HCT116 (cell line): ENCODE results near the gene LMOD1. TPM values are rescaled to one million over a fixed set of nuclear protein-coding genes. Genes with fewer than 3 reads are reported as not detected.

ENCODE experiments used
- ATAC-seq: fragments of 200-7000 bp; cut with Tn5 transposase; 2 replicates; pipeline ENCODE4 v1.9.1; 2020; ENCODE audit warnings: mild to moderate bottlenecking, moderate library complexity
- BruUV-seq: library from RNA; stranded (reverse); fragments of 400-500 nt; replicated peaks from 2 replicates; lab custom pipeline; 2021; lab: Mats Ljungman, UMichigan
- CTCF ChIA-PET: fragments of 300-600 bp; sonication (Branson Sonifier 250); formaldehyde crosslinking; loops from one replicate; lab custom pipeline; 2021; ENCODE audit warnings: antibody characterized with exemption; lab: Charles Lee
- POLR2A ChIA-PET: fragments of 300-600, 350-600 bp; sonication (Branson Sonifier 250); formaldehyde crosslinking; loops from one replicate; lab custom pipeline; 2021; ENCODE audit warnings: antibody characterized with exemption; lab: Charles Lee
- RAD21 ChIA-PET, 2 experiments: fragments of 300-600 bp; sonication (Branson Sonifier 250); formaldehyde crosslinking; loops; one replicate each; lab custom pipeline; 2023; ENCODE audit warnings: low total read pairs in 2 of 2; ENCODE audit not compliant: uncharacterized antibody in 2 of 2, unreplicated experiment in 2 of 2, low non-redundant PET in 1 of 2; lab: Charles Lee
- DNase-seq: peaks from one replicate; pipeline ENCODE4 v3.0.0-alpha.2; 2010; ENCODE audit warnings: low read depth, low spot score
- H2AFZ ChIP-seq: fragments of 200-600 bp; shearing (Covaris generic), sonication (generic); 2 replicates; pipeline ENCODE4 v1.6.1; 2017; ENCODE audit warnings: low read depth, mixed run types, mixed read lengths, antibody characterized with exemption, low read length; ENCODE audit not compliant: poor library complexity, severe bottlenecking
- H3K27ac ChIP-seq: 2 replicates; pipeline ENCODE4 v1.5.1; 2012; ENCODE audit warnings: low read depth, low read length
- H3K27me3 ChIP-seq: fragments of 200-600 bp; sonication (generic); 2 replicates; pipeline ENCODE4 v1.6.1; 2016; ENCODE audit warnings: mixed run types, low read length, mixed read lengths; ENCODE audit not compliant: insufficient read depth
- H3K36me3 ChIP-seq, 2 experiments: fragments of 200-500 bp in 1 of 2; fragments of 200-600 bp in 1 of 2; sonication (Bioruptor generic) in 1 of 2; sonication (generic) in 1 of 2; 2 replicates each; pipeline versions ENCODE4 v1.5.1 to v1.6.1; 2014 to 2016; ENCODE audit warnings: low read length in 2 of 2, inconsistent platforms in 1 of 2, mixed read lengths in 1 of 2, mixed run types in 1 of 2; ENCODE audit not compliant: insufficient read depth in 2 of 2, control insufficient read depth in 1 of 2
- H3K4me1 ChIP-seq, 2 experiments: fragments of 200-600 bp in 1 of 2; sonication (generic) in 1 of 2; 2 replicates each; pipeline versions ENCODE4 v1.5.1 to v1.6.1; 2012 to 2017; ENCODE audit warnings: low read length in 2 of 2, inconsistent platforms in 1 of 2, mild to moderate bottlenecking in 1 of 2, mixed read lengths in 1 of 2, mixed run types in 1 of 2, moderate library complexity in 1 of 2; ENCODE audit not compliant: insufficient read depth in 2 of 2, control insufficient read depth in 1 of 2
- H3K4me2 ChIP-seq: fragments of 200-600 bp; sonication (generic); 2 replicates; pipeline ENCODE4 v1.6.1; 2017; ENCODE audit warnings: mixed run types, low read length, mixed read lengths
- H3K4me3 ChIP-seq, 2 experiments: fragments of 200-600 bp in 1 of 2; sonication (generic) in 1 of 2; replicated peaks in 1 of 2; 2 replicates each; pipeline ENCODE4 v1.5.1; 2011 to 2016; ENCODE audit warnings: low read length in 2 of 2, control low read depth in 1 of 2, low read depth in 1 of 2, mild to moderate bottlenecking in 1 of 2, mixed read lengths in 1 of 2, mixed run types in 1 of 2
- H3K79me2 ChIP-seq: fragments of 200-600 bp; sonication (generic); 2 replicates; pipeline ENCODE4 v1.6.1; 2017; ENCODE audit warnings: mild to moderate bottlenecking, mixed run types, low read length, moderate library complexity, mixed read lengths; ENCODE audit not compliant: insufficient read depth
- H3K9ac ChIP-seq: fragments of 200-600 bp; sonication (generic); 2 replicates; pipeline ENCODE4 v1.6.1; 2016; ENCODE audit warnings: low read length, mixed read lengths
- H3K9me2 ChIP-seq: fragments of 200-600 bp; sonication (generic), shearing (Covaris generic); 2 replicates; pipeline ENCODE4 v1.6.1; 2017; ENCODE audit warnings: mixed run types, mild to moderate bottlenecking, moderate library complexity; ENCODE audit not compliant: insufficient read depth
- H3K9me3 ChIP-seq, 2 experiments: fragments of 200-500 bp in 1 of 2; fragments of 200-600 bp in 1 of 2; sonication (Bioruptor generic) in 1 of 2; sonication (generic) in 1 of 2; 2 replicates each; pipeline ENCODE4 v1.6.1; 2014 to 2017; ENCODE audit warnings: low read length in 2 of 2, mixed read lengths in 2 of 2, inconsistent platforms in 1 of 2, low read depth in 1 of 2, mild to moderate bottlenecking in 1 of 2, mixed run types in 1 of 2, moderate library complexity in 1 of 2; ENCODE audit not compliant: control insufficient read depth in 1 of 2, insufficient read depth in 1 of 2
- H4K20me1 ChIP-seq: fragments of 200-600 bp; sonication (generic), shearing (Covaris generic); 2 replicates; pipeline ENCODE4 v1.6.1; 2017; ENCODE audit warnings: mixed run types, mild to moderate bottlenecking, moderate library complexity; ENCODE audit not compliant: insufficient read depth
- CTCF ChIP-seq, 3 experiments: fragments of 200-600 bp in 1 of 3; sonication (generic) in 1 of 3; IDR thresholded peaks in 2 of 3; conservative IDR thresholded peaks in 1 of 3; 2 replicates each; pipeline ENCODE4 v1.5.1; 2012 to 2017; ENCODE audit warnings: low read depth in 2 of 3, low read length in 2 of 3, antibody characterized with exemption in 1 of 3, borderline replicate concordance in 1 of 3, control low read depth in 1 of 3, mild to moderate bottlenecking in 1 of 3, mixed read lengths in 1 of 3, mixed run types in 1 of 3, moderate library complexity in 1 of 3; ENCODE audit not compliant: insufficient read depth in 1 of 3
- EGR1 ChIP-seq: IDR thresholded peaks from 2 replicates; pipeline ENCODE4 v1.6.1; 2012; ENCODE audit warnings: low read depth
- EZH2 ChIP-seq: fragments of 200-600 bp; sonication (generic); IDR thresholded peaks from 2 replicates; pipeline ENCODE4 v1.6.1; 2017; ENCODE audit warnings: antibody characterized with exemption, mixed run types
- FOSL1 ChIP-seq: IDR thresholded peaks from 2 replicates; pipeline ENCODE4 v1.6.1; 2012; ENCODE audit warnings: low read depth
- JUND ChIP-seq: IDR thresholded peaks from 2 replicates; pipeline ENCODE4 v1.6.1; 2012
- POLR2AphosphoS5 ChIP-seq: IDR thresholded peaks from 2 replicates; pipeline ENCODE4 v1.6.1; 2011; ENCODE audit warnings: mild to moderate bottlenecking, low read depth, low read length, moderate library complexity
- RAD21 ChIP-seq: IDR thresholded peaks from 2 replicates; pipeline ENCODE4 v1.6.1; 2012; ENCODE audit warnings: low read depth, mild to moderate bottlenecking
- SP1 ChIP-seq: IDR thresholded peaks from 2 replicates; pipeline ENCODE4 v1.6.1; 2012; ENCODE audit warnings: low read depth
- SRF ChIP-seq: IDR thresholded peaks from 2 replicates; pipeline ENCODE4 v1.6.1; 2012; ENCODE audit warnings: low read depth
- TCF7L2 ChIP-seq: IDR thresholded peaks from 2 replicates; pipeline ENCODE4 v1.7.0; 2011; ENCODE audit warnings: borderline replicate concordance, inconsistent platforms; ENCODE audit not compliant: insufficient read depth, insufficient read length; ENCODE audit errors: extremely low read depth
- YY1 ChIP-seq: IDR thresholded peaks from 2 replicates; pipeline ENCODE4 v1.6.1; 2011; ENCODE audit warnings: low read length, low read depth, moderate library complexity, mild to moderate bottlenecking; ENCODE audit not compliant: insufficient replicate concordance; ENCODE audit errors: extremely low read depth
- ZFX ChIP-seq: fragments of 450-650 bp; IDR thresholded peaks from 2 replicates; pipeline ENCODE4 v1.6.1; 2017
- ZNF274 ChIP-seq: fragments of 200-500 bp; sonication (Bioruptor generic); IDR thresholded peaks from 2 replicates; pipeline ENCODE4 v1.6.1; 2014; ENCODE audit warnings: mild to moderate bottlenecking, low read depth, low read length, inconsistent platforms
- intact Hi-C: fragments of 100-400 bp; cut with micrococcal nuclease; formaldehyde crosslinking; loops from 2 replicates; pipeline ENCODE4 v1.10.0; 2022
- total RNA-seq: library from RNA; stranded (reverse); gene quantifications from one replicate; pipeline ENCODE4 v1.2.1, GENCODE V29; 2021; ENCODE audit not compliant: unreplicated experiment
- TF ChIP-seq, protein P1 (sequence below): IDR thresholded peaks from 2 replicates; pipeline ENCODE4 v1.6.1; 2011; ENCODE audit warnings: mild to moderate bottlenecking, low read length, moderate library complexity; ENCODE audit not compliant: insufficient replicate concordance; ENCODE audit errors: extremely low read depth
- TF ChIP-seq, protein P2 (sequence below): IDR thresholded peaks from 2 replicates; pipeline ENCODE4 v1.6.1; 2012
- TF ChIP-seq, protein P3 (sequence below): IDR thresholded peaks from 2 replicates; pipeline ENCODE4 v1.6.1; 2012

LMOD1 gene
- total RNA-seq, 1 experiment from 2014 or later: 0.12 TPM

DNA sequence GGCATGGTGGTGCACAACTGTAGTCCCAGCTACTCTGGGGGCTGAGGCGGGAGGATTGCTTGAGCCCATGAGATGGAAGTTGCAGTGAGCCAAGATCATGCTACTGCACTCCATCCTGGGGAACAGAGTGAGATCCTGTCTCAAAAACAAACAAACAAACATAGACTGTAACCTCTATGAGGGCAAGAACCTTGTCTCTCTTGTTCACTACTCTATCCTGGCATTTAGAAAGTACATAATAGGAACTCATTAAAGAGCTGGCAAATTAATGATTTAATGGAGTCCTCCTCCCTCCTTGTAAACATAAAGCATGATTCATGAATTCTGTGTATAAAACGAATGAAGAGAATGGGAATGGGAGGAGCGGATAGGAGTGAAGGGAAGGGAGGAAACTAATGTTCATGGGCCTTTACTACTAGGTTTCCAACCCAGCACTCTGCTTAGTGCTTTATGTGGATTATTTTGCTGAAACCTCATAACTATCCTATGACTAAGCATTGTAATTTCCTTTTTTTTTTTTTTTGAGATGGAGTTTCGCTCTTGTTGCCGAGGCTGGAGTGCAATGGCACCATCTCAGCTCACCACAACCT is 8.6 kb downstream of the LMOD1 start:
- Histone ChIP-seq H3K27ac (no peak overlapping the region), H3K79me2 (no peaks in the 10 kb centered on the region), H2AFZ (no peak overlapping the region), H3K4me2 (no peak overlapping the region; the same call in 1 of the 2 replicates), H3K36me3 (no peaks in the 10 kb centered on the region), H3K4me1 (peaks cover 9 to 20% of the 10 kb centered on the region in 2 experiments; a peak in 3 of 4 replicates), H3K4me3 (no peak overlapping the region), H4K20me1 (no peaks in the 10 kb centered on the region), H3K27me3 (no peaks in the 10 kb centered on the region), H3K9me3 (no peaks in the 10 kb centered on the region)
- BruUV-seq: no TSS peak
- intact Hi-C loops: no loop called here
- ChIA-PET POLR2A (no interaction called here), RAD21 (no interaction called here), CTCF (no interaction called here)
- ATAC-seq: no peak
- TF ChIP-seq, protein P1, sequence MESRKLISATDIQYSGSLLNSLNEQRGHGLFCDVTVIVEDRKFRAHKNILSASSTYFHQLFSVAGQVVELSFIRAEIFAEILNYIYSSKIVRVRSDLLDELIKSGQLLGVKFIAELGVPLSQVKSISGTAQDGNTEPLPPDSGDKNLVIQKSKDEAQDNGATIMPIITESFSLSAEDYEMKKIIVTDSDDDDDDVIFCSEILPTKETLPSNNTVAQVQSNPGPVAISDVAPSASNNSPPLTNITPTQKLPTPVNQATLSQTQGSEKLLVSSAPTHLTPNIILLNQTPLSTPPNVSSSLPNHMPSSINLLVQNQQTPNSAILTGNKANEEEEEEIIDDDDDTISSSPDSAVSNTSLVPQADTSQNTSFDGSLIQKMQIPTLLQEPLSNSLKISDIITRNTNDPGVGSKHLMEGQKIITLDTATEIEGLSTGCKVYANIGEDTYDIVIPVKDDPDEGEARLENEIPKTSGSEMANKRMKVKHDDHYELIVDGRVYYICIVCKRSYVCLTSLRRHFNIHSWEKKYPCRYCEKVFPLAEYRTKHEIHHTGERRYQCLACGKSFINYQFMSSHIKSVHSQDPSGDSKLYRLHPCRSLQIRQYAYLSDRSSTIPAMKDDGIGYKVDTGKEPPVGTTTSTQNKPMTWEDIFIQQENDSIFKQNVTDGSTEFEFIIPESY: no peak
- TF ChIP-seq RAD21 (no peak), SP1 (no peak), ZFX (no peak), EZH2 (no peak), SRF (no peak), ZNF274 (no peak), POLR2AphosphoS5 (no peak), FOSL1 (no peak), EGR1 (no peak), CTCF (IDR thresholded peaks at IDR 0.05 in 2 of 3, conservative IDR thresholded peaks at IDR 0.05 in 1 of 3; ENCODE audit: borderline replicate concordance in 1 of 3, insufficient read depth in 1 of 3, low read depth in 2 of 3, low read length in 2 of 3) (no peak), JUND (no peak), YY1 (no peak), TCF7L2 (no peak)
- TF ChIP-seq, protein P2, sequence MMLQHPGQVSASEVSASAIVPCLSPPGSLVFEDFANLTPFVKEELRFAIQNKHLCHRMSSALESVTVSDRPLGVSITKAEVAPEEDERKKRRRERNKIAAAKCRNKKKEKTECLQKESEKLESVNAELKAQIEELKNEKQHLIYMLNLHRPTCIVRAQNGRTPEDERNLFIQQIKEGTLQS: no peak
- TF ChIP-seq, protein P3, sequence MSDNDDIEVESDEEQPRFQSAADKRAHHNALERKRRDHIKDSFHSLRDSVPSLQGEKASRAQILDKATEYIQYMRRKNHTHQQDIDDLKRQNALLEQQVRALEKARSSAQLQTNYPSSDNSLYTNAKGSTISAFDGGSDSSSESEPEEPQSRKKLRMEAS: no peak
- TF ChIP-seq, all 23 proteins: peak for 0
- no peaks in the 10 kb centered on the region for H3K9me2 ChIP-seq
- no peak overlapping the region for H3K9ac ChIP-seq
- no peak for DNase-seq
